ENCODE measurements around the gene ZNF527.
"Not testable (repeated sequence)": the region's sequence is repeated elsewhere in the genome, so short reads cannot be mapped to it uniquely, and the experiment has no call there.

The ZNF527 gene

DNA sequence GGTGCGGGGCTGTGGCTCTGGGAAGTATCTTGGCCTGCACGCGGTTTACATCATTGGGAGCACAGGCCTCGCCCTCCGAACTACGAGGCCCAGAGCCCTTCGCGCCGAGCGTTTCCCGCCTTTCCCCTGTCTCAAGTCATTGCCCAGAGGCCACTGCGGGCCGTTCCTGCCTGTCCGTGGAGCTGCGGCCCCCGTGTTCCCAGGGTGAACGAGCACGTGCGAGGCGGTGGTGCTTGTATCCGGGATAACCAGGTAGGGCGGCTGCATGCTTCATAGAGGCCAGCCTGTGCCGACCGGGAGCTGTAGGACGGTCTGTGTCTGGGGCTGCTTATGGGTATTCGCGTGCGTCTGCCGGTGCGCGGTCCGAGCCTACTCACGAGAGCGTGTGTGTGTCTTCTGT is 32.5 kb downstream of the ZNF527 start:
- TF ChIP-seq ZFX (IDR thresholded peaks at IDR 0.05) (no peak), CTCF (conservative IDR thresholded peaks at IDR 0.05) (no peak)
- no peak overlapping the region for H3K27ac ChIP-seq

DNA sequence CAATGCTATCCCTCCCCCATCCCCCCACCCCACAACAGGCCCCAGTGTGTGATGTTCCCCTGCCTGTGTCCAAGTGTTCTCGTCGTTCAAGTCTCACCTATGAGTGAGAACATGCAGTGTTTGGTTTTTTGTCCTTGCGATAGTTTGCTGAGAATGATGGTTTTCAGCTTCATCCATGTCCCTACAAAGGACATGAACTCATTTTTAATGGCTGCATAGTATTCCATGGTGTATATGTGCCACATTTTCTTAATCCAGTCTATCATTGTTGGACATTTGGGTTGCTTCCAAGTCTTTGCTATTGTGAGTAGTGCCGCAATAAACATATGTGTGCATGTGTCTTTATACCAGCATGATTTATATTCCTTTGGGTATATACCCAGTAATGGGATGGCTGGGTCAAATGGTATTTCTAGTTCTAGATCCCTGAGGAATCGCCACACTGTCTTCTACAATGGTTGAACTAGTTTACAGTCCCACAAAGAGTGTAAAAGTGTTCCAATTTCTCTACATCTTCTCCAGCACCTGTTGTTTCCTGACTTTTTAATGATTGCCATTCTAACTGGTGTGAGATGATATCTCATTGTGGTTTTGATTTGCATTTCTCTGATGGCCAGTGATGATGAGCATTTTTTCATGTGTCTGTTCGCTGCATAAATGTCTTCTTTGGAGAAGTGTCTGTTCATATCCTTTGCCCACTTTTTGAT is 35.4 kb downstream of the ZNF527 start:
- H3K27ac ChIP-seq = not testable (repeated sequence)

DNA sequence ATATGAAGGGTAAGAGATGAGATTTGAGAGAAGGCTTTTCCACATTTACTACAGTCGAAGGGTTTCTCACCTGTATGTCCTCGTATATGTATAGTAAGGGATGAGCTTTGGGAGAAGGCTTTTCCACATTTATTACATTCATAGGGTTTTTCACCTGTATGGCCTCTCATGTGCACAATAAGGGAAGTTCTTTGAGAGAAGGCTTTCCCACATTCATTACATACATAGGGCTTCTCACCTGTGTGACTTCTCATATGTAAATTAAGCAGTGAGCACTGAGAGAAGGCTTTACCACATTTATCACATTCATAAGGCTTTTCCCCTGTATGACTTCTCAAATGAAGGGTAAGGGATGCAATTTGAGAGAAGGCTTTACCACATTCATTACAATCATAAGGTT is 41.8 kb downstream of the ZNF527 start:
- H3K27ac ChIP-seq = no peak overlapping the region
- no peak for TF ChIP-seq ZFX (IDR thresholded peaks at IDR 0.05)
- TF ChIP-seq CTCF (conservative IDR thresholded peaks at IDR 0.05) = no peak

GRCh38 chr19:37413313-37414084 is 42.6 kb downstream of the ZNF527 start:
- no peak overlapping the region for H3K27ac ChIP-seq
- TF ChIP-seq CTCF (conservative IDR thresholded peaks at IDR 0.05) = no peak
- no peak for TF ChIP-seq ZFX (IDR thresholded peaks at IDR 0.05)

All from C4-2B (cell line).